Heart left ventricle (tissue), 16 donors: Measurements from ENCODE around the gene CNTN5. TPM values are rescaled to one million over a fixed set of nuclear protein-coding genes. Genes with fewer than 3 reads are reported as not detected.
"Not testable (repeated sequence)": the region's sequence is repeated elsewhere in the genome, so short reads cannot be mapped to it uniquely, and the experiment has no call there.

ENCODE experiments used
- ATAC-seq, 4 donors: fragments of 200-7000 bp; cut with Tn5 transposase; one replicate each; pipeline ENCODE4 v1.9.1; 2020 to 2022; ENCODE audit warnings: moderate library complexity in 4 of 4, mild to moderate bottlenecking in 3 of 4, moderate number of reproducible peaks in 1 of 4
- DNase-seq, 5 donors: peaks; one replicate each; pipeline ENCODE4 v3.0.0-alpha.2; 2020
- H3K27ac ChIP-seq, 12 donors: fragments of 200-600 bp; sonication (generic) in 4 of 12; one replicate each; pipeline versions ENCODE4 v1.5.0 to v1.8.0; 2016 to 2022; ENCODE audit warnings: mild to moderate bottlenecking in 2 of 12
- H3K27me3 ChIP-seq, 9 donors: fragments of 200-600 bp; sonication (generic) in 2 of 9; one replicate each; pipeline versions ENCODE4 v1.5.1 to v1.8.0; 2016 to 2022; ENCODE audit warnings: mild to moderate bottlenecking in 3 of 9
- H3K36me3 ChIP-seq, 9 donors: fragments of 200-600 bp; sonication (generic) in 2 of 9; one replicate each; pipeline versions ENCODE4 v1.5.0 to v1.8.0; 2018 to 2022; ENCODE audit warnings: mild to moderate bottlenecking in 2 of 9
- H3K4me1 ChIP-seq, 12 donors: fragments of 200-600 bp; sonication (generic) in 4 of 12; one replicate each; pipeline versions ENCODE4 v1.5.0 to v1.8.0; 2016 to 2022; ENCODE audit warnings: mild to moderate bottlenecking in 3 of 12
- H3K4me3 ChIP-seq, 12 donors: fragments of 200-600 bp; sonication (generic) in 4 of 12; one replicate each; pipeline versions ENCODE4 v1.5.0 to v1.8.0; 2017 to 2022; ENCODE audit warnings: mild to moderate bottlenecking in 9 of 12, moderate library complexity in 4 of 12
- H3K9me3 ChIP-seq, 12 donors: fragments of 200-600 bp; sonication (generic) in 4 of 12; one replicate each; pipeline versions ENCODE4 v1.5.0 to v1.8.0; 2016 to 2022; ENCODE audit warnings: mild to moderate bottlenecking in 1 of 12
- POLR2A ChIP-seq, 2 donors: fragments of 450-650 bp; IDR thresholded peaks; one replicate each; pipeline ENCODE4 v1.6.1; 2017; ENCODE audit warnings: antibody characterized with exemption in 2 of 2, mild to moderate bottlenecking in 2 of 2, moderate library complexity in 2 of 2
- WGBS, 4 donors: extraction: QIAGEN DNeasy Blood & Tissue Kit in 2 of 4; methylation state at CpG; one replicate each; pipeline versions ENCODE4 v1.1.5 to v1.1.7; 2013 to 2018; 5-methylcytosine and 5-hydroxymethylcytosine counted together
- intact Hi-C, 10 donors: fragments of 100-400 bp; cut with DNase I; formaldehyde crosslinking; loops; one replicate each; pipeline versions ENCODE4 v1.11.1 to v1.14.2; 2022
- polyA plus RNA-seq, 2 donors: library from polyadenylated mRNA; stranded (reverse); fragments of 200-250 nt; gene quantifications; one replicate each; pipeline ENCODE4 v1.2.3, GENCODE V29; 2013
- total RNA-seq, 9 donors: library from RNA; depleted of rRNA in 2 of 9; stranded (reverse); fragments of >200 nt in 2 of 9; fragmentation: NEBNext Ultra II Directional in 3 of 9; extraction: Animal tissue kit (Norgen Biotek cat#: 25700) in 3 of 9; gene quantifications; one replicate each; pipeline versions ENCODE4 v1.1.0 to v1.2.4, GENCODE V29; 2016 to 2023
- TF ChIP-seq, protein P1 (sequence below), 12 donors: fragments of 200-600 bp; sonication (generic) in 4 of 12; IDR thresholded peaks; one replicate each; pipeline versions ENCODE4 v1.5.0 to v1.8.0; 2018 to 2022; ENCODE audit warnings: antibody characterized with exemption in 12 of 12, mild to moderate bottlenecking in 5 of 12
- donor health status: ischemic (EF 13 %, LVEDD 7.1; RV severe dilation, severe dysfunction).
- donor health status: healthy with polysubstance abuse.
- donor health status: DM: no; HTN: yes; CAD: no.
- donor health status: DM: no; HTN: no; CAD: no.
- donor health status: ischemic (EF 25% LVEDD 6.9; RV normal size, moderate dysfunction).
- donor health status: ischemic (EF 25% LVEDD 5.7; RV mildly dilated, moderate dysfunction).
- donor health status: healthy.
- donor health status: DM: yes; HTN: yes; CAD: no.
- donor health status: ischemic (EF 35%, LVEDD 5.7; RV mildly dilated, moderate dysfunction).
- donor health status: nonischemic (EF 11% LVEDD 7.7; RV severe dilation, severe dysfunction).
- donor health status: DM: yes; HTN: yes; CAD: no.
- donor health status: PGD.
- donor health status: ischemic (EF 29% LVEDD 5.4; RV normal size, mild dysfunction).
- donor health status: nonischemic (EF 23%, LVEDD 6.1; RV moderate dilation, normal function).

Gene CNTN5
- total and polyA plus RNA-seq, 11 donors = 0.11 to 0.16 TPM; not detected in 9

DNA sequence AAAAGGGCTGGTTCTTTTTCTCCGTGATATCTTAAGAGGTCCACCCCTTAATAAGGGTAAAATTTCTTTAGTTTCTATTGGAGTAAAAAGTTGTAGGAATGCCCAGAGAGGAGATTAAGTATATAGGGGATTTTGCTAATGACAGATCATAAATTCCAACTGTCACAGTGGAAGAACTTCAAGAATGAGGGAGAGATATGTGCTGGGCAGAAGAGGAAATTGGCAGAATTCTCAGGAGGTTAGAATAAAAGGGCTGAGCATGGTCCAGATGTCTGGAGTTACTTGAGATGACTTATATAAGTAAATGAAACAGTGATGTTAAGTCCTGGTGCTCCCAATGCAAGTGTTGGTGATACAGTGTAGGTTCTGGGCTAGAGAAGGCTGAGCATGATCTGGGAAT, 1248.8 kb downstream of the CNTN5 start:
- H3K4me3 ChIP-seq = no peak overlapping the region
- H3K27ac ChIP-seq = no peak overlapping the region
- H3K9me3 ChIP-seq = peaks cover 0 to 16% (median 0%) of the 10 kb centered on the region in 12 donors
- TF ChIP-seq, protein P1, sequence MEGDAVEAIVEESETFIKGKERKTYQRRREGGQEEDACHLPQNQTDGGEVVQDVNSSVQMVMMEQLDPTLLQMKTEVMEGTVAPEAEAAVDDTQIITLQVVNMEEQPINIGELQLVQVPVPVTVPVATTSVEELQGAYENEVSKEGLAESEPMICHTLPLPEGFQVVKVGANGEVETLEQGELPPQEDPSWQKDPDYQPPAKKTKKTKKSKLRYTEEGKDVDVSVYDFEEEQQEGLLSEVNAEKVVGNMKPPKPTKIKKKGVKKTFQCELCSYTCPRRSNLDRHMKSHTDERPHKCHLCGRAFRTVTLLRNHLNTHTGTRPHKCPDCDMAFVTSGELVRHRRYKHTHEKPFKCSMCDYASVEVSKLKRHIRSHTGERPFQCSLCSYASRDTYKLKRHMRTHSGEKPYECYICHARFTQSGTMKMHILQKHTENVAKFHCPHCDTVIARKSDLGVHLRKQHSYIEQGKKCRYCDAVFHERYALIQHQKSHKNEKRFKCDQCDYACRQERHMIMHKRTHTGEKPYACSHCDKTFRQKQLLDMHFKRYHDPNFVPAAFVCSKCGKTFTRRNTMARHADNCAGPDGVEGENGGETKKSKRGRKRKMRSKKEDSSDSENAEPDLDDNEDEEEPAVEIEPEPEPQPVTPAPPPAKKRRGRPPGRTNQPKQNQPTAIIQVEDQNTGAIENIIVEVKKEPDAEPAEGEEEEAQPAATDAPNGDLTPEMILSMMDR (IDR thresholded peaks at IDR 0.05) = no peak
- no peaks in the 10 kb centered on the region for H3K4me1 ChIP-seq
- no peaks in the 10 kb centered on the region for H3K27me3 ChIP-seq
- no peaks in the 10 kb centered on the region for H3K36me3 ChIP-seq
- ATAC-seq (no peak), DNase-seq (no peak)
- 55 to 83% (median 72%) methylated on average over 1 of the region's 1 CpG for WGBS, 4 donors
- intact Hi-C loops = no loop called here

DNA sequence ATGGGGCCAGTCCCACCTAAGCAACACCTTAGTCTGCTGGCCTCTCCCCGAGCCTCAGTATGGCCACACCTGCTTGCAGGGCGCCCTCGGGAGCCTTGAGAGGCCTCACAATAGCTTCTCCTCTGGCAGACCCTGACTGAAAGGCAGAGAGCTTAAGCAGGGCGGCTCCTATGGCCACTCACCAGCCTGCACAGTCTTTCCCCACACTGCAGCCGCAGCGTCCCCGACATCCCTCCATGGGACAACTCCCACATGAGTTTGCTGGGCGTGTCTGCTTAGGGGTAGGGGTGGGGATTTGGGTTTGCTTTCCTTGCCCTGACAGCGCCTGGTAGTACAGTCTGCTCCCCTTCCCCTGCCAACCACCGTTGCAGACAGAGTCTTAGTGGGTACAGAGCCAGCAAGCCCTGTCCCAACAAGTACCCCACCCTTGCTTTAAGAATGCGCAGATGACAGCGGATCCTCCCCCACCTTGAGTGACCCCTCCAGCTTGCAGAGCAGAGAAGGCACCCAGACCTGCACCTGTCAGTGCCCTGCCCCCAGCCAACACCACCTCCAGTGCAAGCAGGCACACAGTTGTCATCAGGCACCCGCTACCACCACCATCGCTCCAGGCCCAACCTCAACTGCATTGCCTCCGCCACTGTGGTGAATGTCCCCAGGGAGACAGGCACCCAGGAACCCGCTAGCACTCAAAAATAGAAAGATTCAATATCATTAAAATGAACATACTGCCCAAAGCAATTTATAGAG, 1252.5 kb downstream of the CNTN5 start:
- Histone ChIP-seq H3K4me3 (no peak overlapping the region), H3K27ac (no peak overlapping the region), H3K36me3 (no peaks in the 10 kb centered on the region), H3K9me3 (peaks cover 0 to 15% (median 2%) of the 10 kb centered on the region in 12 donors), H3K4me1 (no peaks in the 10 kb centered on the region), H3K27me3 (no peaks in the 10 kb centered on the region)
- DNase-seq (no peak), ATAC-seq (no peak)
- intact Hi-C loops = no loop called here
- TF ChIP-seq, protein P1 (IDR thresholded peaks at IDR 0.05) = no peak
- TF ChIP-seq POLR2A (IDR thresholded peaks at IDR 0.05) = no peak
- 89 to 92% (median 90%) methylated on average over 15 to 16 of the region's 16 CpGs for WGBS, 4 donors

DNA sequence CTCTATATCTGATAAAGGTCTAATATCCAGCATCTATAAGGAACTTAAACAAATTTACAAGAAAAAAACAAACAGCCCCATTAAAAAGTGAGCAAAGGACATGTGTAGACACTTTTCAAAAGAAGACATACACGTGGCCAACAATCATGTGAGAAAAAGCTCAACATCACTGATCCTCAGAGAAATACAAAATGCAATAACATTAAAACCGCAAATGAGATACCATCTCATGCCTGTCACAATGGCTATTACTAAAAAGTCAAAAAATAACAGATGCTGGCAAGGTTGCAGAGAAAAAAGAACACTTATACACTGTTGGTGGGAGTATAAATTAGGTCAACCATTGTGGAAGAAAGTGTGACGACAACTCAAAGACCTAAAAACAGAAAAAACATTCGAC, 1253.7 kb downstream of the CNTN5 start:
- ATAC-seq, H3K27me3 ChIP-seq, DNase-seq, H3K27ac ChIP-seq, intact Hi-C loops, H3K36me3 ChIP-seq, H3K4me1 ChIP-seq, H3K4me3 ChIP-seq: not testable (repeated sequence)
- 78 to 86% (median 80%) methylated on average over 4 of the region's 4 CpGs for WGBS, 4 donors
- peaks cover 0 to 15% (median 2%) of the 10 kb centered on the region in 12 donors for H3K9me3 ChIP-seq

DNA sequence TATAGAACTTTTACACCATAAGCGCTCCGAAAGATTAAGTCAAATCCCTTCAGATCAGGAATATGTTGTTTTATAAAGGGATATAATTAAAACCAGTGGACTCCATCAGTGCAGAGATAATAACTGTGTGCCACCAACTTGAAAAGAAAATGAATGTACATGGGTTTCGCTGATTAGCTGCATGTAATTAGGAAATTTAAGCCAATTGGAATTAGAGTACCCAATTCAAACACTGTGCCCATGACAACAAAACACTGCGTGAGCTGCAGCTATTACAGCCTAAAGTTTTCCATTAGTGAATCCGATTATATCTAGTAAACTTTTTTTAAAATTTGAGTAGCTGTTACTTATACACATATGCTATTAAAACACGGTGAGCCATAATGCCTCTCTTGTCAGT, 1274.0 kb downstream of the CNTN5 start:
- DNase-seq (no peak), ATAC-seq (no peak)
- Histone ChIP-seq H3K27ac (no peak overlapping the region), H3K36me3 (no peaks in the 10 kb centered on the region), H3K9me3 (no peaks in the 10 kb centered on the region), H3K4me3 (no peak overlapping the region), H3K4me1 (no peaks in the 10 kb centered on the region), H3K27me3 (no peaks in the 10 kb centered on the region)
- WGBS, 4 donors = 82 to 91% (median 89%) methylated on average over 6 of the region's 6 CpGs
- intact Hi-C loops = no loop called here
- TF ChIP-seq, protein P1 (IDR thresholded peaks at IDR 0.05) = no peak
